Bladder microvascular endothelial cell (primary cell): ENCODE results near the gene CX3CR1. TPM values are rescaled to one million over a fixed set of nuclear protein-coding genes. Genes with fewer than 3 reads are reported as not detected.

Experiments used
- total RNA-seq: library from RNA; depleted of rRNA; stranded (reverse); fragments of >200 nt; gene quantifications from 2 replicates; pipeline ENCODE4 v1.2.3, GENCODE V29; 2014

Gene CX3CR1
- total RNA-seq = not detected in 2 replicates

GRCh38 chr3:39279745-39280517 is at the start of gene CX3CR1:
CX3CR1 (minus strand) TSS chr3:39280036; CDS start chr3:39266509, 13,527 bp downstream.

GRCh38 chr3:39329493-39329892 is 49.7 kb upstream of the CX3CR1 start, which contains the start of gene CCR8:
CCR8 (plus strand) TSS chr3:39329709; CDS start chr3:39332332, 2,623 bp downstream.

Other genes with a start within 250 kb of the CX3CR1 start
- under 0.01 and 0.06 TPM in 2 replicates for gene SCN11A, start 228.1 kb downstream of the CX3CR1 start, total RNA-seq
- 24.4 and 52.6 TPM in 2 replicates for gene WDR48, start 228.0 kb downstream of the CX3CR1 start, total RNA-seq
- 26.6 and 44.1 TPM in 2 replicates for gene GORASP1, start 172.4 kb downstream of the CX3CR1 start, total RNA-seq
- gene TTC21A, start 172.4 kb downstream of the CX3CR1 start, total RNA-seq = 1.3 and 4.2 TPM in 2 replicates
- gene CSRNP1, start 126.4 kb downstream of the CX3CR1 start, total RNA-seq = 8.6 and 13.1 TPM in 2 replicates
- gene XIRP1, start 87.4 kb downstream of the CX3CR1 start, total RNA-seq = not detected in 2 replicates
- not detected in 2 replicates for gene CCR8, start 49.7 kb upstream of the CX3CR1 start, total RNA-seq
- 10.0 and 14.9 TPM in 2 replicates for gene SLC25A38, start 103.3 kb upstream of the CX3CR1 start, total RNA-seq
- 1,015 and 1,160 TPM in 2 replicates for gene RPSA, start 126.7 kb upstream of the CX3CR1 start, total RNA-seq
- under 0.01 TPM in 2 replicates for gene MOBP, start 187.6 kb upstream of the CX3CR1 start, total RNA-seq